AG08395 (cell line): Measurements from ENCODE around the gene HSD17B4.
A peak's percentile ranks its signal among the peaks of the same experiment; 100 is the strongest.
"Not testable (repeated sequence)": the region's sequence is repeated elsewhere in the genome, so short reads cannot be mapped to it uniquely, and the experiment has no call there.

Experiments used
- DNase-seq: peaks from one replicate; pipeline ENCODE4 v3.0.0; 2012; ENCODE audit warnings: mixed read lengths, low spot score

The HSD17B4 gene

DNA sequence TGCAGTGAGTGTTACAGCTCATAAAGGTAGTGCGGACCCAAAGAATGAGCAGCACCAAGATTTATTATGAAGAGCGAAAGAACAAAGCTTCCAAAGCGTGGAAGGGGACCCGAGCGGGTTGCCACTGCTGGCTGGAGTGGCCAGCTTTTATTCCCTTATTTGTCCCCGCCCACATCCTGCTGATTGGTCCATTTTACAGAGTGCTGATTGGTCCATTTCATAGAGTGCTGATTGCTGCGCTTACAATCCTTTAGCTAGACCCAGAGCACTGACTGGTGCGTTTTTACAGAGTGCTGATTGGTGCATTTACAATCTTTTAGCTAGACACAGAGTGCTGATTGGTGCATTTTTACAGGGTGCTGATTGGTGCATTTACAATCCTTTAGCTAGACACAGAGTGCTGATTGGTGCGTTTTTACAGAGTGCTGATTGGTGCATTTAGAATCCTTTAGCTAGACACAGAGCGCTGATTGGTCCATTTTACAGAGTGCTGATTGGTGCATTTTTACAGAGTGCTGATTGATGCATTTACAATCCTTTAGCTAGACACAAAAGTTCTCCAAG lies 19.5 kb upstream of the HSD17B4 start:
- DNase-seq: not testable (repeated sequence)

DNA sequence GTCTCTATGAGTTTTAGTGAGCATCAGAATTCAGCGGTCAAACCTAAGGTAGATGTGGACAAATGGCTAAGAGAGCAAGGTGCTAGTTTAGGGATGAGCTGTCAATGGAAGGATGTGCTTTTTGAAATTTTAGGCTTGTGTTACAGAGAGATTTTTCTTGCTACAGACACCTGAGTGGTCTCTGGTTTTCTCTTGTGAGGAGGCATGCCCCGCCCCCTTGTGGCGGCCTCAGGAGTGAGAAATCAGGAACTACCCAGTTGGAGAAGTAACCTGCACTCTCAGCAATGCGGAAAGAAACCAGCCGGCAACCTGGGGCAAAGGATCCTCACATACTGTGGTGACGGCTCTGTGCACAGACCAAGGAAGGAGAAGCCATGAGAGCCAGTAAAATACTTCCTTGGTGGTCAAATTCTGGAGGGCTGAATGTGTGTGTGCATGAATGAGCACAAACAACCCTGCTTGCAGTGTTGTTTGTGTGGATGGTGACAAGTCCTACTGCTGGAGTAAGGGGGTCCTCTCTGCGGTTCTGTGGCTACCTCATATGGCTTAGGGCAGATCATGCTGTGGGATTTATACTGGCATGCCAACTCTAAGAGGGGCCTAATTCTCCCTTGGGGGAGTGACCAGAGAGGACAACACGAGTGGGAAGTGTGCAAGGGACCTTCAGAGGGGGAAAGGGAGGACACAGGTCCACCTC lies 16.7 kb upstream of the HSD17B4 start:
- peak; percentile 28 for DNase-seq

DNA sequence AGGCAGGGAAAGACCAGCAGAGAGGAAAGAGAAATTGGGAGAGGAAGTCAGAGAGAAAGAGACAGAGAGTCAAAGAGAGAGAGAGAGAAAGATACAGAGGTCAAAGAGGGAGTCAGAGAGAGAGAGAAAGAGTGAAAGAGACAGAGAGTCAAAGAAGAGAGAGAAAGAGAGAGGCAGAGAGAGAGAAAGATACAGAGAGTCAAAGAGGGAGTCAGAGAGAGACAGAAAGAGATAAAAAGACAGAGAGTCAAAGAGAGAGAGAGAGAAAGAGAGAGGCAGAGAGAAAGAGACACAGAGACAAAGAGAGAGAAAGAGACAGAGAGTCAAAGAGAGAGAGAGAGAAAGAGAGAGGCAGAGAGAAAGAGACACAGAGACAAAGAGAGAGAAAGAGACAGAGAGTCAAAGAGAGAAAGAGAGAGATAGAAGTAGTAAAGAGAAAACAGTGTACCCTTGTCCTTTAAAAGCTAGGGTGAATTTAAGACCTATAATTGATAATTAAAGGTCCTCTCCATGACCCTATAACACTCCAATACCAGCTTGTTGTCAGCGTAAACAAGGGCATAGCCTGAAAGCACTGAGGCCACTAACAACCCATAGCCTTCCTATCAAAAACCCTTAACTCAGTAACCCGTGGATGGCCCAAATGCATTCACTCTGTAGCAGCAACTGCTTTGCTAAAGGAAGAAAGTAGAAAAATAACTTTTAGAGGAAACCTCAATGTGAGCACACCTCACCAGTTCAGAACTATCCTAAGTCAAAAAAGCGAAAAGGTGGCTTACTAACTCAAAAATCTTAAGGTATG lies 14.3 kb upstream of the HSD17B4 start:
- DNase-seq: not testable (repeated sequence)

DNA sequence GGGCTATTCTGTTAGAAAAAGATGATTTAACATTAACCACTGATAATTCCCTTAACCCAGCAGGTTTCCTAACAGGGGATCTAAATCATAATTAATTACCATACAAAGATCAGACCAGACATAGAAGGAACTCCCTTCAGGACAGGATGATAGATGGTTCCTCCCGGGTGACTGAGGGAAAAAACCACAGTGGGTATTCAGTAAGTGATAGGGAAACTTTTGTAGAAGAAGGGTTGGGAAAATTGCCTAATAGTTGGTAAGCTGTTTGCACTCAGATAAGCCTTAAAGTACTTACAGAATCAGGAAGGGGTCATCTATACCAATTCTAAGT lies 13.7 kb upstream of the HSD17B4 start:
- not testable (repeated sequence) for DNase-seq

- DNase-seq: no peak
Observed at GRCh38 chr5:119439140-119439631, 13.1 kb upstream of the HSD17B4 start.

- not testable (repeated sequence) for DNase-seq
Observed at GRCh38 chr5:119439632-119440031, 12.7 kb upstream of the HSD17B4 start.

GRCh38 chr5:119444643-119445042 lies 7.7 kb upstream of the HSD17B4 start:
- DNase-seq: not testable (repeated sequence)

DNA sequence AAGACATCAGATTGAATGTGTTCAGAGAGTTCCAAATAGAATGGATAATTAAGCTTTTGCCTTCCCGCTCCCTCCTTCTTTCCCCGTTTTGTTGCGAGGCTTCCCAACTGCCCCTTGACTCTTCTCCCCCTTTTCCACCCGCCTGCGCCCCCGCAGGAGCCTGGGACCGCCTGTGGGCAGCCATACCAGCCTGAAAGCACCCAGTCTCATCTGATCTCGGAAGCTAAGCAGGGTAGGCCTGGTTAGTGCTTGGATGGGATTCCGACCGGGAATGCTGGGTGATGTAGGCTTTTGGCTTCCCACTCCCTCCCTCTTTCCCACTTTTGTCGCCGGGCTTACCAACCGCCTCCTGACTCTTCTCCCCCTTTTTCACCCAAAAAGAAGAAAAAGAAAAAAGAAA lies 6.8 kb upstream of the HSD17B4 start:
- no peak for DNase-seq

DNA sequence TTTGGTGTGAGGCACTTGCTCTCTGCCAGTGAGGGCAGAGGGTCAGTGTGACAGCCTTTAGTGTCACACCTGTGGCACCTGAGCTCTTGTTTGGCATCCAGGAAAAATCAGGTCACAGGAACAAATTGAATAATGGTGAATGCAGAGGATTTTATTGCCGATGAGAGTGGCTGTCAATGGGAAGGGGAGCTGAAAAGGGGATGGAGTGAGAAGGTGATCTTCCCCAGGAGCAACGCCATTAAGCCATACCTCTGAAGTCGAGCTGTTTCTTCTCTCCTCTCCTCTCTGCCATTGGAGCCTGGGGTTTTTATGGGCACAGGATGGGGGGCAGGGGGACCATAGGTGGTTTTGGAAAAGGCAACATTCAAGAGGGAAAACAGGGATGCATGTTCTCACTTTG lies 2.4 kb upstream of the HSD17B4 start:
- no peak for DNase-seq

- not testable (repeated sequence) for DNase-seq
Observed at GRCh38 chr5:119450627-119451026, 1.7 kb upstream of the HSD17B4 start.

- DNase-seq: no peak
Observed at GRCh38 chr5:119451561-119451960, 736 bp upstream of the HSD17B4 start.

DNA sequence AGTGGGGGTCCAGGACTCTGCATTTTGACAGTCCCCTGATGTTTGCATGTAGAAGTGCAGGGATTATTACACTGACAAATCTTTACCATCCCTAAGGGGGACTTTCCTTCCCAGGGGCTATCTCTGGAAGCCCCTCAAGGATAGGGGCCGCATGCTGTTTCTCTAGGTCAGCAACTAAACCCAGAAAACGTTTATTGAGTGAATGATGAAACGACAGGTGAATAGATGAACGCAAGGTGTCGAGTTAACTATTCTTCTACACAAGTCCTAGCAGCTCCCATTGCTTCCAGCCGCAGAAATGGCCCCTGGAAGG lies 281 bp upstream of the HSD17B4 start:
- no peak for DNase-seq

DNA sequence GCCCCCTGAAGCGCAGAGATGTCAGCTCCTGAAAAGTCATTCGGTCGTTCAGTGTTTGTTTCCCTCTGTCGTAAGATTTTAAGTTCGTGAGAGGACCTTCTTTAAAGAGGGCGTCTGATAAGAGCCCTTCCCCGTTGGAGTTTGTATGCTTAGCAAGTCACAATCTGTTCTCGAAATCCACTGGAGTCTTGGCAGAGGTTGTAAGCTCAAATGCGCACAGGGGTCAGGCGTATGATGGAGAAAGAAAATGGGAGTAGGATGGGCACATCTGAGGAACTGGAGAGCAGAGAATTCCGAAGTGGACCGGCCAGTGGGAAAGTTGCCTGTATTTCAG lies 710 bp downstream of the HSD17B4 start:
- peak; percentile 43 for DNase-seq

- DNase-seq: no peak
Observed at GRCh38 chr5:119454171-119454570, 1.9 kb downstream of the HSD17B4 start.

GRCh38 chr5:119458911-119459632 lies 6.8 kb downstream of the HSD17B4 start:
- DNase-seq: no peak

GRCh38 chr5:119465640-119466039 lies 13.3 kb downstream of the HSD17B4 start:
- DNase-seq: no peak

- DNase-seq: no peak
Observed at GRCh38 chr5:119468286-119468685, 16.0 kb downstream of the HSD17B4 start.

GRCh38 chr5:119470105-119470763 lies 17.9 kb downstream of the HSD17B4 start:
- no peak for DNase-seq

- peak; percentile 30 for DNase-seq
Observed at GRCh38 chr5:119470851-119471451, 18.7 kb downstream of the HSD17B4 start.

GRCh38 chr5:119473241-119473640 lies 20.9 kb downstream of the HSD17B4 start:
- no peak for DNase-seq

DNA sequence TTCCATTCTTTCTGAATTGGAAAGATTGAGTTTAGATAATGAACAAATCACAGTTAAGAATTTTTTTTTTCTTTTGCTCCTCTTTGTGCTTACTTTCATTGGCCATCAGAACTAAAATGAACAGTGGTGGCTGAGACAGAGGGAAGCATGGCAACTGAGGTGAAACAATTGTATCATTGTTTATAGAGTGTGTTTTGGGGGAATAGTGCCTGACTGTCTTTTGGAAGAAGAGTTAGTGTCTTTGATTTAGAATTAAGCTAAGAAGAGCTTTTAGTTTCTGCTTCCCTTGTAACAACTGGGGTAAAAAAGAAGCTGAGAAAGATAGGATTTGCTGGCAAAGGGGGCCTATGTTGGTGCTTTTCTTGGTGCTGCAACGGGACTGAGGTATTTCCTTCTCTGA lies 24.0 kb downstream of the HSD17B4 start:
- DNase-seq: no peak

GRCh38 chr5:119478781-119479180 lies 26.5 kb downstream of the HSD17B4 start:
- no peak for DNase-seq
